ENCODE measurements around the gene CCL17. TPM values are rescaled to one million over a fixed set of nuclear protein-coding genes. Genes with fewer than 3 reads are reported as not detected.

CCL17 gene
- total and polyA plus RNA-seq, 2 of the 4 experiments (the other 2 are of a cell fraction) = not detected

- no peak overlapping the region for H3K4ac ChIP-seq (ENCODE audit: low read depth, low read length)
- H3K23ac ChIP-seq (ENCODE audit: low read depth, low read length) = no peak overlapping the region
- H2BK120ac ChIP-seq (ENCODE audit: low read depth, low read length) = no peak overlapping the region
- no peak overlapping the region for H3K14ac ChIP-seq (replicated peaks; ENCODE audit: low read depth, low read length)
- H2AFZ ChIP-seq (replicated peaks; ENCODE audit: low read length, poor library complexity) = no peak overlapping the region
- H2BK5ac ChIP-seq (ENCODE audit: low read depth, low read length, poor library complexity, severe bottlenecking) = no peak overlapping the region
- ATAC-seq (ENCODE audit: low read depth) (no peak), DNase-seq (no peak)
- H3K79me1 ChIP-seq (ENCODE audit: low read depth in 1 of 2, low read length in 2 of 2) = no peaks in the 10 kb centered on the region
- H3K9me1 ChIP-seq (ENCODE audit: insufficient read depth, low read length) = no peaks in the 10 kb centered on the region
- no peak overlapping the region for H3K4me2 ChIP-seq (ENCODE audit: low read depth, low read length)
- in situ Hi-C loops (cut with MboI; ENCODE audit: low sequenced_read_pairs) (no loop called here), dilution Hi-C loops (cut with HindIII; ENCODE audit: low sequenced_read_pairs, unreplicated experiment) (no loop called here), intact Hi-C loops (cut with micrococcal nuclease) (no loop called here)
- H3K56ac ChIP-seq (ENCODE audit: extremely low read depth, insufficient read depth, low read length) = no peak overlapping the region
- no peaks in the 10 kb centered on the region for H4K20me1 ChIP-seq (ENCODE audit: insufficient read depth, low read length)
- 60% methylated on average over 1 of the region's 4 CpGs; no CpG with 5 or more reads in 1 of the 2 experiments for whole genome bisulfite sequencing, 2 experiments (ENCODE audit: extremely low coverage in 2 of 2, insufficient read length in 1 of 2)
- H3K27ac ChIP-seq (ENCODE audit: insufficient read depth, low read length) = no peak overlapping the region
- H2BK15ac ChIP-seq (ENCODE audit: low read depth, low read length) = no peak overlapping the region
- no peak overlapping the region for H4K8ac ChIP-seq (ENCODE audit: low read depth in 2 of 2, low read length in 2 of 2)
- H2AK5ac ChIP-seq (ENCODE audit: low read depth, low read length) = no peak overlapping the region
- no peak overlapping the region for H3K18ac ChIP-seq (ENCODE audit: low read depth, low read length)
- ChIA-PET POLR2A (ENCODE audit: unreplicated experiment) (no interaction called here), CTCF (no interaction called here)
- no TSS peak for BruUV-seq (replicated peaks)
- no peak overlapping the region for H3K4me3 ChIP-seq (ENCODE audit: insufficient read depth, low read depth, low read length)
- no peak overlapping the region for H3K9ac ChIP-seq (ENCODE audit: low read depth, low read length)
- no peaks in the 10 kb centered on the region for H3K36me3 ChIP-seq (ENCODE audit: control insufficient read depth, insufficient read depth, low read length)
- H3K27me3 ChIP-seq (ENCODE audit: control insufficient read depth, insufficient read depth, low read length) = peaks cover 75% of the 10 kb centered on the region
- H4K91ac ChIP-seq (ENCODE audit: insufficient read depth, low read depth, low read length) = no peak overlapping the region
- H4K5ac ChIP-seq (ENCODE audit: low read depth, low read length) = no peak overlapping the region
- no peaks in the 10 kb centered on the region for H3K9me3 ChIP-seq (ENCODE audit: control insufficient read depth, insufficient read depth, low read length)
- H2BK20ac ChIP-seq (ENCODE audit: low read depth, low read length) = no peak overlapping the region
- no peak overlapping the region for H2AK9ac ChIP-seq (replicated peaks; ENCODE audit: low read depth, low read length, poor library complexity)
- H3K4me1 ChIP-seq (ENCODE audit: control insufficient read depth, insufficient read depth, low read length) = no peaks in the 10 kb centered on the region
- no peak for TF ChIP-seq NFE2L2 (IDR thresholded peaks at IDR 0.05; ENCODE audit: low read depth, low read length)
- no peak for TF ChIP-seq SMC3 (IDR thresholded peaks at IDR 0.05; ENCODE audit: low read depth, low read length)
- TF ChIP-seq FOS (IDR thresholded peaks at IDR 0.05; ENCODE audit: low read depth, low read length) = no peak
- no peak for TF ChIP-seq CTCF (conservative IDR thresholded peaks at IDR 0.05; ENCODE audit: low read depth, low read length)
- no peak for TF ChIP-seq RCOR1 (IDR thresholded peaks at IDR 0.05; ENCODE audit: insufficient replicate concordance, low read length)
- no peak for TF ChIP-seq USF2 (IDR thresholded peaks at IDR 0.05; ENCODE audit: low read depth, low read length)
- TF ChIP-seq MAFK (IDR thresholded peaks at IDR 0.05; ENCODE audit: low read depth, low read length) = no peak
These were observed 43.2 kb upstream of the CCL17 start for GRCh38 chr16:57361404-57361803.

All from IMR-90 (cell line).